GM19240 (cell line): ENCODE data around the gene CNNM2.
"Not testable (repeated sequence)": the region's sequence is repeated elsewhere in the genome, so short reads cannot be mapped to it uniquely, and the experiment has no call there.

ENCODE experiments used
- DNase-seq: peaks from one replicate; pipeline ENCODE4 v3.0.0; 2011; ENCODE audit warnings: low spot score; ENCODE audit not compliant: insufficient read length

Gene CNNM2

GRCh38 chr10:102965311-102965851 lies 47.3 kb downstream of the CNNM2 start:
- DNase-seq, result no peak

GRCh38 chr10:102967123-102967522 lies 49.0 kb downstream of the CNNM2 start:
- no peak for DNase-seq

- no peak for DNase-seq
Observed at GRCh38 chr10:102970562-102971340, 52.7 kb downstream of the CNNM2 start.

GRCh38 chr10:102975483-102976379 lies 57.6 kb downstream of the CNNM2 start:
- no peak for DNase-seq

- DNase-seq, result not testable (repeated sequence)
Observed at GRCh38 chr10:102976380-102976726, 58.3 kb downstream of the CNNM2 start.

- no peak for DNase-seq
Observed at GRCh38 chr10:102982296-102982695, 64.2 kb downstream of the CNNM2 start.

GRCh38 chr10:102984086-102984485 lies 66.0 kb downstream of the CNNM2 start:
- no peak for DNase-seq

GRCh38 chr10:102985811-102986210 lies 67.7 kb downstream of the CNNM2 start:
- no peak for DNase-seq

- DNase-seq, result no peak
Observed at GRCh38 chr10:102988404-102989314, 70.6 kb downstream of the CNNM2 start.

GRCh38 chr10:102994531-102995295 lies 76.6 kb downstream of the CNNM2 start:
- no peak for DNase-seq

GRCh38 chr10:102996876-102997275 lies 78.8 kb downstream of the CNNM2 start:
- no peak for DNase-seq

GRCh38 chr10:102997998-102998397 lies 79.9 kb downstream of the CNNM2 start:
- peak; percentile 29 for DNase-seq

- no peak for DNase-seq
Observed at GRCh38 chr10:102998399-102998907, 80.4 kb downstream of the CNNM2 start.

GRCh38 chr10:103000050-103000449 lies 82.0 kb downstream of the CNNM2 start:
- not testable (repeated sequence) for DNase-seq

GRCh38 chr10:103007017-103007416 lies 88.9 kb downstream of the CNNM2 start:
- DNase-seq, result no peak

GRCh38 chr10:103013416-103013815 lies 95.3 kb downstream of the CNNM2 start:
- DNase-seq, result no peak

GRCh38 chr10:103019425-103019824 lies 101.3 kb downstream of the CNNM2 start:
- no peak for DNase-seq

- no peak for DNase-seq
Observed at GRCh38 chr10:103021150-103021899, 103.2 kb downstream of the CNNM2 start.

GRCh38 chr10:103021900-103022293 lies 103.8 kb downstream of the CNNM2 start:
- no peak for DNase-seq
